Activated CD8-positive, alpha-beta memory T cell treated with anti-CD3 and anti-CD28 coated beads, Interleukin-2, amount 50 U/mL, for 4 hours (primary cell): ENCODE measurements around the gene CRACR2A.
A peak's percentile ranks its signal among the peaks of the same experiment; 100 is the strongest.

Experiments used
- DNase-seq: peaks from one replicate; pipeline ENCODE4 v3.0.0-alpha.2; 2020

CRACR2A gene

GRCh38 chr12:3681595-3682061 is 71.3 kb downstream of the CRACR2A start:
- DNase-seq = no peak

DNA sequence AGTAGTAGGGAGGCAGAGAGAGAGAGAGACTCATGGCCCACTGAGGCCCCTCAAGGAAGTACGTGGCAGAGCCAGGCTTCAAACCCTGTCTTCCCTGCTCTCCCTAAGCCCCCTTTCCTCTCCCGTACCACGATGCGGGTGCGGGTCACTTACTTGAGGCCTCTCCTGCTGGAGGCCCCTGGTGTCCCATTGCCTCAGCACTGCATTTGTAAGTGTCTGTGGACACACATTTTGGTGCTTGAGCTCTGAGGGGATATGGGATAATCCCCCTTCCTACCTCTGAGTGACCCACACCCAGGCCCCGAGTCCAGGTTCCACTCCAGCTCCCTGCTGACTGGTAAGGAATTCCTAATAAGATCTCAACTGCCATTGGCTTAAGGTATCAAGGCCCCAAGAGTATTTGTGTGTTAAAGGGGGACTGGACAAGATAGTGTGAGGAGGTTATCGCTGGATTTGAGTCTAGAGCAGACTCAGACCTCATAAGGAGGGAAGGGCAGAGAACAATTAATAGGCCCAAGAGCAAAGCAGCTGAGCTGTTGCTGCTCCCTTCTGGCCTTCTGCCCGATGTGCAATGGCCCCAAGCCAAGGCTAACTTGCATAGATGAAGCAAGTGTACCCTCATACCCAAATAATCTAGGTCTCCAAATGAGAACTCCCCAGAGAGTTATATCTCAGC is 71.9 kb downstream of the CRACR2A start:
- no peak for DNase-seq

GRCh38 chr12:3679831-3680230 is 73.1 kb downstream of the CRACR2A start:
- DNase-seq = no peak

DNA sequence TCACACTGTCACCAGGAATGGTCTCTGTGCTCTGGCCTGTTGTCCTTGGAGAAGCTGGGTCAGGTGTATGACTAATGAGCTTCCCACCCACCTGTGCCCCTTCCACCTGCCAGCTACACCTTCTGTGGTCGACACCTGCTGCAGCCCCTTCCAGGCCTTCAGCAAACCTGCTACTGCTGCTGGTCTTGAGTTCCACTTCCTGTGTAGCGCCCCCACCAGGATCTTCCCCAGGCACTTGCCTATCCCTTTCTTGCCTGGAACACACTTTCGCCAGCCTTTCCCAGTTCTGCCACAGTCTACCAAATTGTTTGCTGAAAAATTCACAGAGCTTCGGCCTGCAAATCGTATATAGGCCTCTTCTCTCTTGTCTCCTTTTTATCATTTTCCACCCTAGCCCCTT is 75.3 kb downstream of the CRACR2A start:
- DNase-seq = no peak

DNA sequence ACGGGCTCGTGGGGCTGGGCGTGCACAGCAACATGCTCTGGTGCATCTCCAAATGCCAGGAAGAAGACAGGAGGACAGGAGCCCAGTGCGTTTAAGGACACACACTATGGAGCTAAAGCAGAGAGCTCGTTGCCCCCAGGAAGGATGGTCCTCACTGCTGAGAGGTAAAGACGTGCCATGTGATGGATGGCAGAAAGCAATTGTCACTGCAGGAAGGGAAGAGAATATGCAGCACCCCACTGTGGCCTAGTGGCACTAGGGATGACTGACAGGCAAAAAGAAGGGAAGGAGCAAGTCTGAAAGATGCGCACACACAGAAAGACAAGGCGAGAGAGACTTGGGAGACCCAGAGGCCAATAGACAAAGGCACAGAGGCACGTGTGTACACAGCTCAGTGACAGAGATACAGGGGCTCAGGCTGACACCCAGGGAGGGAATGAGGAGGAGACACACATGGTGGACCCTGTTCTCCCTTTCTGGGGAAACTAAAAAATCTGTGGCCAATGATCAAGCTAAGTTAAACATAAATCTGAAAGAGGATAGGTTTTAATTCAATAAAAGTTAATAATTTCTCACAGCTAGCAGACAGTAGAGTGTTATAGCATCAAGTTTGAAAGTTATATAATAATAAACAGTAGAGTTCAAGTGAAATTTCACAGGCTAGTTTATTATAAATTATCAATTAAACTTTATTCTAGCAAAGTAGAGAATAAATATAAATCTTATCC is 78.8 kb downstream of the CRACR2A start:
- no peak for DNase-seq

GRCh38 chr12:3672113-3672509 is 80.8 kb downstream of the CRACR2A start:
- no peak for DNase-seq

- DNase-seq = no peak
Measured at GRCh38 chr12:3671330-3672112, 81.4 kb downstream of the CRACR2A start.

- no peak for DNase-seq
Measured at GRCh38 chr12:3670083-3670620, 82.8 kb downstream of the CRACR2A start.

- DNase-seq = no peak
Measured at GRCh38 chr12:3669594-3669993, 83.3 kb downstream of the CRACR2A start.

DNA sequence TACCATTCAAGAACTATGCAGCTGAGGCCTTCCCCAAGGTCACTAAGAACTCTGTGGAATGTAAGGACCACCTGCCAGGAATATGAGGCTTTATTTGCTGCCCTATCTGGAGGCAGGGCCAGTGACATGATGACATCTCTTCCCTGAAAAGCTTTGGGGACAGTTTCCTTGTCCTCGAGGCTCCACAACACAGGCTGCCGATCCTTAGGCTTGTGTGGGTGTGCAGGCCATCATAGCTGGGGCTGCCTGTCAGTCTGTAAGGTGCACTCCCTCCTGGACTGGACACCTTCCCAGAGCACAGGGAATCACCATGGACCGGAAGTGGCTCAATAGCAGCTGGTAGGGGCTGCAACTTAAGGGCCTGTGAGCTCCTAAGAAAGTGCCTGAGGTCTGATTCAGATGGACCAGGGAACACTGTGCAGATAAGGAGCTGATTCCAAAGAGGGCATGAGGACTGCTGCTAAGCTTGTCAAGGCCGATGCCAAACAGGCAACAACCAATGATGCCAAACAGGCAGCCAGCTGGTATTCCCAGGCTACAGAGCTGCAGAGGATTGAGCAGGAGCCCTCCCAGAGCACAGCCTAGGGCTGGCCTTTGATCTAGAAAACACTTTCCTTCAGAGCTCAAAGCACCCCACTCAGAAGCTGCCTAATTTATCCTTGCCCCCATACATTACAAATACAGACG is 84.3 kb downstream of the CRACR2A start:
- DNase-seq = no peak

DNA sequence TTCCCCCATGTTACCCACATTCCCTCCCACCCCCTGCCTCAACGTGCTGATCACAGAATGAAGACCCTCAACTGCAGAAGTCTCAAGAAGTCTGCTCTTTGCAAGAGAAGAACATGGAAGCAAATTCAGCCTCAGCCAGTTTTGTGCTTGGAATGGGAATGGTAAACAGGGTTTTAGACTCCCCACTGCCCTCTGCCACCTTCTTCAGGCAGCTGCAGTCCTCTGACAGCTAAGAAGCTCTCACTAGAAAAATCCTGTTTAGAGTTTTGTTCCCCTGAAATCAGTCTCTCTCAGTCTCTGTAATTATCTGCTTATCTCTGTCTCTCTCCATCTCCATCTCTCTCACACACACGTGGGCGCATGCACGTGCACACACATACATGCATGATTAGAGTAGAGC is 85.4 kb downstream of the CRACR2A start:
- no peak for DNase-seq

DNA sequence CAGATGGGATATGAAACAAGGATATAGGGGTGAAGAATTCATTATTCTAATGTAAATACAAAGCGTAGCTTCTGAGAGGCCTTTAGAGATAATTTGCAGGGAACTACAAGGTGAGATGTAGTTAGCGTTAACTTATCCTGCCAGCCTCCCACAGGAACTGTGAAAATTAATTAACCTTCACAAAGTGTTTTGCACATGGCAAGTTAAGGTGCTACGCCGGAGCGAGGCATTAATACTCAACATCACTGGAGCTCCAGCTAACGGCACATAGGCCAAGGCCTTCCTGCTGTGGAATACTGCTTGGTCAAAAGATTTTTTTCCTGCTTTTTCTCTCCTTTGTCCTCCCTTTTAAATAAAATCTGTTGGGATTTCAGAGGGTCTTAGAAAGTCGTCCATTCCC is 86.5 kb downstream of the CRACR2A start:
- DNase-seq = no peak

DNA sequence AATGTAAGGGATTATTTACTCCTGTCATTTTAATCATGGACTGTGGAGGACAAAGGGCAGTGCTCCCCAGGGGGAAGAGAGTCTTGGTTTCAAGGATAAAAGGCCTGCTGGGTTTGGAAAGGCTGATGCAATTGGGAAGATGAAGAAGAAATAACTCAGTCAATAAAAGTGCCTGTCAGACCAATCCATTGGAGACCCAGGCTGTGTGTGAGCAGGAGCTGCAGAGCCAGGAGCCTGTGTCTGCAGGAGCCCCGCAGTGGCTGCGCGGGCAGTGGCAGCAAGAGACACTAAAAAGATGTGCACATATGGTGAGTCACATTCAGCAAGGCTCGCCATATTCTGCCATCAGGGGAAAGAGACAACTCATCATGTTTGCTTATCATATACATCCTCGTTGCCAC is 90.4 kb downstream of the CRACR2A start:
- DNase-seq = no peak

GRCh38 chr12:3661028-3661427 is 91.9 kb downstream of the CRACR2A start:
- DNase-seq = no peak

- peak; percentile 30 for DNase-seq
Measured at GRCh38 chr12:3658327-3659163, 94.4 kb downstream of the CRACR2A start.

GRCh38 chr12:3656946-3657622 is 95.8 kb downstream of the CRACR2A start:
- no peak for DNase-seq

- DNase-seq = no peak
Measured at GRCh38 chr12:3655328-3655900, 97.5 kb downstream of the CRACR2A start.

DNA sequence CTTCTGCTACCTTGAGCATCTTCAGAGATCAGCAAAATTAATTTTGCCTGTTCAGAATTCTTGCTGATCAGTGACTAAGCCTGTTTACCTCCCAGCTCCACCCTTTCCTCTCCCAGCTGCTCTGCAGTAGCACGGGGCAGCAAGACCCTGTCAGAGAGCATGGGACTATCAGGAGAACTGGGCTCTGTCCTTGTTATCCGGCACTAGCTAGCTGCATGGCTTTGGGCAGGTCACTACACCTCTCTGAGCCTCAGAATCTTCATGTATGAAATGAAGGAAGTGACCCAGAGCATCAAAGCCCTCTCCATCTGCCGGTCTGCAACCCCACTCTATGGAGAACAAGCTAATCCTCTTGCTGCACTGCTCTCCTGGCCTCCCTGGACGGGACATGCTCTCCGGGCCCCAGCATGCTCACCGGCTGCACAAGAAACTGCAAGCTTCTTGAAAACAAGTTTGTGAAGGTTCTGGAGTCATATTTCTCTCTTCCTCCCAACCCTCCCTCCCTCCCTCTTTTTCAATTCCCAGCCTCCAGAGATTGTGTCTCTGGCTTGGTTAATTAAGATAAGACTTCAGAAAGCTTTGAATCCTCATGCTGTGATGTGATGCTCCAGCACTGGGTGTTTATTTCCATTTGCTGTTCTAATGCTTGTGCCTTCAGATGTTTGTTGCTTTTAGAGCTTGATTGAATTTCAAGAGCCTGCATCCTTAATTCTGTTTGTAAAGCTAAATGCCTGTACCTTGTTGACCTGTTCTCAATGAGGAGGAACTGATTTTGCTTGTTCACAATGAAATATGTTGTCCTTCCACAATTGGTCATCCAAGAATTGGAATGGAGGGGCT is 101.1 kb downstream of the CRACR2A start:
- DNase-seq = no peak

DNA sequence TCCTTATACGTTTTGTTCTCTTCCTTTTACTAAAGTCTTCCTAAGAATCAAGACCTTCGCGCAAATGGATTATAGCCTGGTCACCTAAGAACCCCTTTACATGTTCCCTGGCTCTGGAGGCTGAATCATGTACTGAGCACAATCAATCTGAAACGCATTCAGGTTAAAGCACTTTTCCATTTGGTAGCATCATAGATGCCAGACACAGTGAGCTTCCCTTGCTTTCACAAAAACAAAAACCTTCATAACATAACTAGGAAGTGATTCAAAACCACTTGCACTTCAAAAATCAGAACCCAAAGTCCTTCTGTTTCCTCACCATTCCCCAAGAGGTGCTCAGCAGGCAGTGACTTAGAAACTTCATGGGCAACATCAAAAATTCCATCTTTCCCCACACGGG is 105.4 kb downstream of the CRACR2A start:
- DNase-seq = no peak
